HG02678 (cell line): ENCODE data around the gene GUCY2F.

Experiments used
- ATAC-seq: cut with Tn5 transposase; IDR thresholded peaks from one replicate; pipeline ENCODE4 v1.9.1; 2021; ENCODE audit warnings: mild to moderate bottlenecking, moderate library complexity; ENCODE audit not compliant: unreplicated experiment

The GUCY2F gene

GRCh38 chrX:109398061-109398460, 83.8 kb downstream of the GUCY2F start:
- ATAC-seq = no peak

- peak; percentile 69 for ATAC-seq
Measured at GRCh38 chrX:109393859-109394258, 88.0 kb downstream of the GUCY2F start.

- ATAC-seq = no peak
Measured at GRCh38 chrX:109392895-109393294, 89.0 kb downstream of the GUCY2F start.

- ATAC-seq = no peak
Measured at GRCh38 chrX:109390556-109390955, 91.3 kb downstream of the GUCY2F start.

- no peak for ATAC-seq
Measured at GRCh38 chrX:109389917-109390316, 92.0 kb downstream of the GUCY2F start.

GRCh38 chrX:109384699-109385098, 97.2 kb downstream of the GUCY2F start:
- no peak for ATAC-seq

- no peak for ATAC-seq
Measured at GRCh38 chrX:109382332-109382731, 99.6 kb downstream of the GUCY2F start.

GRCh38 chrX:109378281-109378680, 103.6 kb downstream of the GUCY2F start:
- no peak for ATAC-seq

GRCh38 chrX:109374262-109374960, 107.5 kb downstream of the GUCY2F start:
- ATAC-seq = no peak

GRCh38 chrX:109373468-109373867, 108.4 kb downstream of the GUCY2F start:
- no peak for ATAC-seq

GRCh38 chrX:109372716-109373115, 109.2 kb downstream of the GUCY2F start:
- ATAC-seq = no peak

GRCh38 chrX:109372291-109372690, 109.6 kb downstream of the GUCY2F start:
- no peak for ATAC-seq

GRCh38 chrX:109362101-109362500, 119.8 kb downstream of the GUCY2F start:
- ATAC-seq = no peak

GRCh38 chrX:109360301-109360700, 121.6 kb downstream of the GUCY2F start:
- ATAC-seq = no peak

- ATAC-seq = no peak
Measured at GRCh38 chrX:109357706-109358105, 124.2 kb downstream of the GUCY2F start.

GRCh38 chrX:109356684-109357083, 125.2 kb downstream of the GUCY2F start:
- ATAC-seq = no peak

- no peak for ATAC-seq
Measured at GRCh38 chrX:109352066-109352588, 129.8 kb downstream of the GUCY2F start.

- ATAC-seq = no peak
Measured at GRCh38 chrX:109351557-109351956, 130.3 kb downstream of the GUCY2F start.

GRCh38 chrX:109350551-109350950, 131.3 kb downstream of the GUCY2F start:
- ATAC-seq = no peak

GRCh38 chrX:109350051-109350450, 131.8 kb downstream of the GUCY2F start:
- ATAC-seq = no peak

- no peak for ATAC-seq
Measured at GRCh38 chrX:109347632-109348031, 134.3 kb downstream of the GUCY2F start.

- no peak for ATAC-seq
Measured at GRCh38 chrX:109346491-109346890, 135.4 kb downstream of the GUCY2F start.

- ATAC-seq = no peak
Measured at GRCh38 chrX:109345856-109346255, 136.0 kb downstream of the GUCY2F start.
